K562 (cell line): Measurements from ENCODE around the gene VWA7. TPM values are rescaled to one million over a fixed set of nuclear protein-coding genes. Genes with fewer than 3 reads are reported as not detected.

Experiments
- CBX5 ChIP-seq: IDR thresholded peaks from 2 replicates; pipeline ENCODE4 v1.6.1; 2014; ENCODE audit warnings: low read depth, borderline replicate concordance
- CREM ChIP-seq: IDR thresholded peaks from 2 replicates; pipeline ENCODE4 v1.6.1; 2014; ENCODE audit warnings: antibody characterized with exemption, low read depth
- CXXC5 ChIP-seq: fragments of 250-450 bp; sonication (Bioruptor Pico); IDR thresholded peaks from 2 replicates; pipeline ENCODE4 v1.8.0; 2022; ENCODE audit warnings: inconsistent platforms, mild to moderate bottlenecking, moderate library complexity
- ELF1 ChIP-seq: fragments of 200-800 bp; sonication (Bioruptor generic); IDR thresholded peaks from 2 replicates; pipeline ENCODE4 v1.6.1; 2016; ENCODE audit warnings: missing genetic modification characterization, missing compliant biosample characterization
- EWSR1 ChIP-seq: fragments of 450-650 bp; IDR thresholded peaks from 2 replicates; pipeline ENCODE4 v1.6.1; 2018; ENCODE audit warnings: borderline replicate concordance, mild to moderate bottlenecking, low read depth, moderate library complexity; ENCODE audit not compliant: partially characterized antibody
- FIP1L1 ChIP-seq: fragments of 200-400 bp; formaldehyde crosslinking; IDR thresholded peaks from 2 replicates; pipeline ENCODE4 v1.6.1; 2018; ENCODE audit warnings: mild to moderate bottlenecking, low read depth, low read length; ENCODE audit not compliant: poor library complexity, severe bottlenecking
- GABPA ChIP-seq: fragments of 200-800 bp; sonication (Bioruptor generic); conservative IDR thresholded peaks from 2 replicates; pipeline ENCODE4 v1.6.1; 2016; ENCODE audit warnings: low read depth, missing genetic modification characterization, missing compliant biosample characterization
- GATAD2A ChIP-seq: fragments of 450-650 bp; IDR thresholded peaks from 2 replicates; pipeline ENCODE4 v1.6.1; 2017
- NCOR1 ChIP-seq: fragments of 450-650 bp; IDR thresholded peaks from 2 replicates; pipeline ENCODE4 v1.6.1; 2016; ENCODE audit warnings: mild to moderate bottlenecking, moderate library complexity
- NELFE ChIP-seq: IDR thresholded peaks from 2 replicates; pipeline ENCODE4 v1.6.1; 2011; ENCODE audit warnings: mild to moderate bottlenecking; ENCODE audit not compliant: insufficient read depth, insufficient read length
- NKRF ChIP-seq: fragments of 450-650 bp; IDR thresholded peaks from 2 replicates; pipeline ENCODE4 v1.6.1; 2016; ENCODE audit warnings: borderline replicate concordance
- PCBP1 ChIP-seq: fragments of 200-400 bp; formaldehyde crosslinking; IDR thresholded peaks from 2 replicates; pipeline ENCODE4 v1.6.1; 2018; ENCODE audit warnings: mild to moderate bottlenecking, low read depth, low read length; ENCODE audit not compliant: poor library complexity, severe bottlenecking
- RBBP5 ChIP-seq: fragments of 200-600 bp; sonication (generic); IDR thresholded peaks from 2 replicates; pipeline ENCODE4 v1.6.1; 2012; ENCODE audit warnings: borderline replicate concordance, mild to moderate bottlenecking, low read length, control low read depth, inconsistent platforms; ENCODE audit not compliant: insufficient read depth, poor library complexity, severe bottlenecking
- SNRNP70 ChIP-seq: fragments of 200-400 bp; formaldehyde crosslinking; optimal IDR thresholded peaks from 2 replicates; pipeline ENCODE3; 2017; ENCODE audit warnings: low read depth, low read length
- TAF15 ChIP-seq: fragments of 200-400 bp; formaldehyde crosslinking; IDR thresholded peaks from 2 replicates; pipeline ENCODE4 v1.6.1; 2017; ENCODE audit warnings: mild to moderate bottlenecking, low read depth, low read length, moderate library complexity
- TCF7L2 ChIP-seq: fragments of 150-350 bp; IDR thresholded peaks from 2 replicates; pipeline ENCODE4 v1.6.1; 2016; ENCODE audit warnings: low read depth, mild to moderate bottlenecking, low read length, moderate library complexity
- TCFL5 ChIP-seq: fragments of 250-450 bp; sonication (Bioruptor Pico); conservative IDR thresholded peaks from 2 replicates; pipeline ENCODE4 v1.6.1; 2021; ENCODE audit warnings: mild to moderate bottlenecking, moderate library complexity, matching md5 sums
- ZFP30 ChIP-seq: fragments of 250-450 bp; sonication (Bioruptor Pico); IDR thresholded peaks from 2 replicates; pipeline ENCODE4 v1.8.0; 2022; ENCODE audit warnings: moderate library complexity, mild to moderate bottlenecking, inconsistent platforms, borderline replicate concordance
- ZNF134 ChIP-seq: fragments of 250-450 bp; sonication (Bioruptor Pico); conservative IDR thresholded peaks from 2 replicates; pipeline ENCODE4 v1.4.0; 2020
- ZNF253 ChIP-seq: fragments of 250-450 bp; sonication (Bioruptor Pico); conservative IDR thresholded peaks from 2 replicates; pipeline ENCODE4 v1.6.1; 2021; ENCODE audit warnings: mild to moderate bottlenecking
- ZNF717 ChIP-seq: fragments of 250-450 bp; sonication (Bioruptor Pico); IDR thresholded peaks from 2 replicates; pipeline ENCODE4 v1.5.0; 2021
- ZNF766 ChIP-seq: fragments of 200-800 bp; sonication (Bioruptor generic); conservative IDR thresholded peaks from 2 replicates; pipeline ENCODE4 v1.6.1; 2016; ENCODE audit warnings: missing genetic modification characterization, missing compliant biosample characterization
- ZNF77 ChIP-seq: fragments of 250-450 bp; sonication (Bioruptor Pico); IDR thresholded peaks from 2 replicates; pipeline ENCODE4 v1.5.0; 2020
- polyA plus RNA-seq, 8 experiments: library from polyadenylated mRNA; depleted of rRNA in 4 of 8; stranded (reverse) in 5 of 8; unstranded in 3 of 8; fragments of >200 nt; fragmentation: Nextera tagmentation in 2 of 8; fragmentation: Illumina TruSeq in 1 of 8; extraction: Ambion mirVana in 2 of 8; extraction: Trizol in 1 of 8; gene quantifications; 2 replicates each; pipeline versions ENCODE4 v1.2.1 to v1.2.3, GENCODE V29; 2011 to 2014; ENCODE audit warnings: inconsistent platforms in 1 of 8, missing spikeins in 1 of 8
- total RNA-seq, 7 experiments: library from RNA; depleted of rRNA in 6 of 7; stranded (reverse); fragments of >200 nt in 6 of 7; fragmentation: Illumina TruSeq in 2 of 7; extraction: Trizol in 2 of 7; gene quantifications; 2 replicates each; pipeline versions ENCODE4 v1.2.1 to v1.2.3, GENCODE V29; 2011 to 2021; ENCODE audit warnings: low replicate concordance in 1 of 7
- TF ChIP-seq, protein P1 (sequence below): sonication (generic); formaldehyde crosslinking; IDR thresholded peaks from 2 replicates; pipeline ENCODE4 v1.8.0; 2022; ENCODE audit warnings: mild to moderate bottlenecking, missing genetic modification reagents
- TF ChIP-seq, protein P2 (sequence below): conservative IDR thresholded peaks from 2 replicates; pipeline ENCODE4 v1.6.1; 2011; ENCODE audit warnings: low read depth, mild to moderate bottlenecking, low read length; ENCODE audit not compliant: control insufficient read depth

Gene VWA7
- total and polyA plus RNA-seq, 9 of the 15 experiments (the other 6 are each of a cell fraction or from before 2014, with no cell fraction given), result 0.18 to 2.9 (median 0.95) TPM

- TF ChIP-seq ZFP30 (CRISPR knock-in tag), result no peak
- TF ChIP-seq PCBP1, result peak; percentile 74
- peak; percentile 92 for TF ChIP-seq GABPA (tag)
- TF ChIP-seq, protein P1, sequence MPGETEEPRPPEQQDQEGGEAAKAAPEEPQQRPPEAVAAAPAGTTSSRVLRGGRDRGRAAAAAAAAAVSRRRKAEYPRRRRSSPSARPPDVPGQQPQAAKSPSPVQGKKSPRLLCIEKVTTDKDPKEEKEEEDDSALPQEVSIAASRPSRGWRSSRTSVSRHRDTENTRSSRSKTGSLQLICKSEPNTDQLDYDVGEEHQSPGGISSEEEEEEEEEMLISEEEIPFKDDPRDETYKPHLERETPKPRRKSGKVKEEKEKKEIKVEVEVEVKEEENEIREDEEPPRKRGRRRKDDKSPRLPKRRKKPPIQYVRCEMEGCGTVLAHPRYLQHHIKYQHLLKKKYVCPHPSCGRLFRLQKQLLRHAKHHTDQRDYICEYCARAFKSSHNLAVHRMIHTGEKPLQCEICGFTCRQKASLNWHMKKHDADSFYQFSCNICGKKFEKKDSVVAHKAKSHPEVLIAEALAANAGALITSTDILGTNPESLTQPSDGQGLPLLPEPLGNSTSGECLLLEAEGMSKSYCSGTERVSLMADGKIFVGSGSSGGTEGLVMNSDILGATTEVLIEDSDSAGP (CRISPR knock-in tag), result 0 out of 2 replicates have a peak, but pooled peaks have one; percentile 74
- TF ChIP-seq GATAD2A, result peak; percentile 72
- peak; percentile 98 for TF ChIP-seq FIP1L1
- no peak for TF ChIP-seq ZNF253 (CRISPR knock-in tag)
- TF ChIP-seq ZNF134 (CRISPR knock-in tag), result peak; percentile 58; the same call in 1 of the 2 replicates
- TF ChIP-seq ZNF766 (CRISPR knock-in tag), result peak; percentile 79; the same call in 1 of the 2 replicates
- no peak for TF ChIP-seq SNRNP70
- peak; percentile 100; the same call in 1 of the 2 replicates for TF ChIP-seq NKRF
- no peak for TF ChIP-seq NELFE
- 0 out of 2 replicates have a peak, but pooled peaks have one; percentile 48 for TF ChIP-seq TCF7L2
- TF ChIP-seq, protein P2, sequence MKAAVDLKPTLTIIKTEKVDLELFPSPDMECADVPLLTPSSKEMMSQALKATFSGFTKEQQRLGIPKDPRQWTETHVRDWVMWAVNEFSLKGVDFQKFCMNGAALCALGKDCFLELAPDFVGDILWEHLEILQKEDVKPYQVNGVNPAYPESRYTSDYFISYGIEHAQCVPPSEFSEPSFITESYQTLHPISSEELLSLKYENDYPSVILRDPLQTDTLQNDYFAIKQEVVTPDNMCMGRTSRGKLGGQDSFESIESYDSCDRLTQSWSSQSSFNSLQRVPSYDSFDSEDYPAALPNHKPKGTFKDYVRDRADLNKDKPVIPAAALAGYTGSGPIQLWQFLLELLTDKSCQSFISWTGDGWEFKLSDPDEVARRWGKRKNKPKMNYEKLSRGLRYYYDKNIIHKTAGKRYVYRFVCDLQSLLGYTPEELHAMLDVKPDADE, result peak; percentile 96
- TF ChIP-seq RBBP5, result peak; percentile 95
- peak; percentile 91 for TF ChIP-seq CXXC5 (CRISPR knock-in tag)
- no peak for TF ChIP-seq TAF15
- peak; percentile 70 for TF ChIP-seq CREM
- no peak for TF ChIP-seq ZNF717 (CRISPR knock-in tag)
- TF ChIP-seq NCOR1, result peak; percentile 69
- TF ChIP-seq TCFL5 (CRISPR knock-in tag), result no peak
- peak; percentile 61; the same call in 1 of the 2 replicates for TF ChIP-seq CBX5
- no peak for TF ChIP-seq ZNF77 (CRISPR knock-in tag)
- TF ChIP-seq ELF1 (tag), result peak; percentile 98
- TF ChIP-seq EWSR1, result no peak
These were observed 18.6 kb upstream of the VWA7 start, which contains the start of gene VARS1 (continued) for GRCh38 chr6:31795616-31796298.
